ENCODE measurements around the gene NHLH1. TPM values are rescaled to one million over a fixed set of nuclear protein-coding genes. Genes with fewer than 3 reads are reported as not detected.

Gene NHLH1
- total RNA-seq, 3 donors from 2014 or later (not counting 1 experiment from before 2014, with no cell fraction given), result 0.13 to 0.16 TPM; not detected in 1

DNA sequence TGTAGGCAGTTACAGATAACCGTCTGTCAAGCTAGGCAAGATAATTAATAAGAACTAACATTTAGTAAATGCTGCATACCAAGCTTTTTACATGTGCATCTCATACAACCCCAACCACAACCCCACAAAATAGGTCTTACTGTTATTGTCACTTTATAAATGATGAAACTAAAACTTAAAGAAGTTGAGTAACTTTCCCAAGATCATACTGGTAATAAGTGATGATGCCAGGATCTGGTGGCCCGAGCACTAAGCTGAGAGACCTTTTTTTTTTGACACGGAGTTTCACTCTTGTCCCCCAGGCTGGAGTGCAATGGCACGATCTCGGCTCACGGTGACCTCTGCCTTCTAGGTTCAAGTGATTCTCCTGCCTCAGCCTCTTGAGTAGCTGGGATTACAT, 21.9 kb upstream of the NHLH1 start:
- Mint-ChIP-seq H3K4me3 (peak overlapping the region; percentile 100), H3K27me3 (ENCODE audit: low read depth in 2 of 2) (no peaks in the 10 kb centered on the region), H3K36me3 (peaks cover 9% of the 10 kb centered on the region), H3K4me1 (peaks cover 30 to 35% of the 10 kb centered on the region in 2 donors), H3K9me3 (no peaks in the 10 kb centered on the region), H3K27ac (peak overlapping the region; percentile 13 to 99)
- Histone ChIP-seq H3K27ac (ENCODE audit: low read length) (no peak overlapping the region), H3K4me1 (ENCODE audit: control insufficient read depth, insufficient read depth, low read length) (peaks cover 16% of the 10 kb centered on the region), H3K27me3 (ENCODE audit: control insufficient read depth, insufficient read depth, low read length) (no peaks in the 10 kb centered on the region), H3K4me3 (ENCODE audit: low read length) (no peak overlapping the region), H3K9me3 (ENCODE audit: control insufficient read depth, insufficient read depth, low read length) (no peaks in the 10 kb centered on the region), H3K36me3 (ENCODE audit: control insufficient read depth, insufficient read depth, low read length) (peaks cover 37% of the 10 kb centered on the region)
- intact Hi-C loops (cut with micrococcal nuclease), result no loop called here
- TF ChIP-seq, protein P1, sequence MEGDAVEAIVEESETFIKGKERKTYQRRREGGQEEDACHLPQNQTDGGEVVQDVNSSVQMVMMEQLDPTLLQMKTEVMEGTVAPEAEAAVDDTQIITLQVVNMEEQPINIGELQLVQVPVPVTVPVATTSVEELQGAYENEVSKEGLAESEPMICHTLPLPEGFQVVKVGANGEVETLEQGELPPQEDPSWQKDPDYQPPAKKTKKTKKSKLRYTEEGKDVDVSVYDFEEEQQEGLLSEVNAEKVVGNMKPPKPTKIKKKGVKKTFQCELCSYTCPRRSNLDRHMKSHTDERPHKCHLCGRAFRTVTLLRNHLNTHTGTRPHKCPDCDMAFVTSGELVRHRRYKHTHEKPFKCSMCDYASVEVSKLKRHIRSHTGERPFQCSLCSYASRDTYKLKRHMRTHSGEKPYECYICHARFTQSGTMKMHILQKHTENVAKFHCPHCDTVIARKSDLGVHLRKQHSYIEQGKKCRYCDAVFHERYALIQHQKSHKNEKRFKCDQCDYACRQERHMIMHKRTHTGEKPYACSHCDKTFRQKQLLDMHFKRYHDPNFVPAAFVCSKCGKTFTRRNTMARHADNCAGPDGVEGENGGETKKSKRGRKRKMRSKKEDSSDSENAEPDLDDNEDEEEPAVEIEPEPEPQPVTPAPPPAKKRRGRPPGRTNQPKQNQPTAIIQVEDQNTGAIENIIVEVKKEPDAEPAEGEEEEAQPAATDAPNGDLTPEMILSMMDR (IDR thresholded peaks at IDR 0.05), result no peak
- WGBS (ENCODE audit: insufficient coverage), result 98% methylated on average over 6 of the region's 6 CpGs
- ATAC-seq (no peak), DNase-seq (no peak)

DNA sequence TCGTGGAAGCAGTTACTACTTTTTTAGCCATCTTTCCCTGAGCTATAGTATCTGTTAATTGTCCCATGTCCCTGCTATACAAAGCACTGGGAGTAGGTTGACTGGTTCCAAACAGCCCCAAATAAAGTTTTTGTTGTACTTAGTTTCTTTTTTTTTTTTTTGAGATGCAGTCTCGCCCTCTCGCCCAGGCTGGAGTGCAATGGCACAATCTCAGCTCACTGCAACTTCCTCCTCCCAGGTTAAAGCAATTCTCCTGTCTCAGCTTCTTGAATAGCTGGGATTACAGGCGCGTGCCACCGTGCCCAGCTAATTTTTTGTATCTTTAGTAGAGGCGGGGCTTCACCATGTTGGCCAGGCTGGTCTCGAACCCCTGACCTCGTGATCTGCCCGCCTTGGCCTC, 20.4 kb upstream of the NHLH1 start:
- Histone ChIP-seq H3K4me3 (ENCODE audit: low read length) (no peak overlapping the region), H3K27ac (ENCODE audit: low read length) (peak overlapping the region; percentile 57), H3K9me3 (ENCODE audit: control insufficient read depth, insufficient read depth, low read length) (no peaks in the 10 kb centered on the region), H3K27me3 (ENCODE audit: control insufficient read depth, insufficient read depth, low read length) (no peaks in the 10 kb centered on the region), H3K4me1 (ENCODE audit: control insufficient read depth, insufficient read depth, low read length) (peaks cover 16% of the 10 kb centered on the region), H3K36me3 (ENCODE audit: control insufficient read depth, insufficient read depth, low read length) (peaks cover 45% of the 10 kb centered on the region)
- intact Hi-C loops (cut with micrococcal nuclease), result no loop called here
- Mint-ChIP-seq H3K4me3 (no peak overlapping the region), H3K9me3 (no peaks in the 10 kb centered on the region), H3K4me1 (peaks cover 22 to 28% of the 10 kb centered on the region in 2 donors), H3K27ac (peak overlapping the region in 1 of 2 donors; percentile 38), H3K36me3 (peaks cover 14% of the 10 kb centered on the region), H3K27me3 (ENCODE audit: low read depth in 2 of 2) (no peaks in the 10 kb centered on the region)
- TF ChIP-seq, protein P1 (IDR thresholded peaks at IDR 0.05), result no peak
- 83% methylated on average over 10 of the region's 10 CpGs for whole genome bisulfite sequencing (ENCODE audit: insufficient coverage)
- ATAC-seq (no peak), DNase-seq (no peak)

DNA sequence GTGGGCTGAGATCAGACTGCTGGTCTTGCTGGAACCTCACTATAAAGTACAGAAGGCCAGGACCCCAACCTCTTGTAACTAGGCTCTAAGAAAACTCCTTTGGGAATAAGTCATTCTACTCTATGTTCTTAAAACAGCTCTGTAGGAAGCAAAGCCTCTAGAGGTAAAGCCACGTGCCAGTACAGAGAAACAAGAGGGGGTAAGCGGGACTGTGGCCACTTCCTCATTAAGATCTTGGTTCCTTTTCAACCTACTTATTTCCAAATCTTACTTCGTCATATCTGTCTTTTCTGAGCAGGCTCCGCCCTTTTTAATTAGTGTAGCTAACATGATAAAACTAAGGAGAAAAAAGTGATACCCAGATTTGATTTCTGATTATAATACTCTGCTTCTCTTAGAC, 19.9 kb upstream of the NHLH1 start:
- H3K4me1 ChIP-seq (ENCODE audit: control insufficient read depth, insufficient read depth, low read length), result peaks cover 16% of the 10 kb centered on the region
- H3K9me3 Mint-ChIP-seq, result no peaks in the 10 kb centered on the region
- H3K27ac ChIP-seq (ENCODE audit: low read length), result peak overlapping the region; percentile 57
- H3K27ac Mint-ChIP-seq, result peak overlapping the region; percentile 38 to 48
- peaks cover 22 to 26% of the 10 kb centered on the region in 2 donors for H3K4me1 Mint-ChIP-seq
- DNase-seq (no peak), ATAC-seq (peak in 1 of 3 donors; percentile 31)
- H3K4me3 ChIP-seq (ENCODE audit: low read length), result no peak overlapping the region
- TF ChIP-seq, protein P1 (IDR thresholded peaks at IDR 0.05), result no peak
- H3K27me3 ChIP-seq (ENCODE audit: control insufficient read depth, insufficient read depth, low read length), result no peaks in the 10 kb centered on the region
- no peaks in the 10 kb centered on the region for H3K9me3 ChIP-seq (ENCODE audit: control insufficient read depth, insufficient read depth, low read length)
- no peaks in the 10 kb centered on the region for H3K27me3 Mint-ChIP-seq (ENCODE audit: low read depth in 2 of 2)
- H3K36me3 Mint-ChIP-seq, result peaks cover 15% of the 10 kb centered on the region
- H3K36me3 ChIP-seq (ENCODE audit: control insufficient read depth, insufficient read depth, low read length), result peaks cover 50% of the 10 kb centered on the region
- intact Hi-C loops (cut with micrococcal nuclease), result no loop called here
- no peak overlapping the region for H3K4me3 Mint-ChIP-seq
- 24% methylated on average over 3 of the region's 4 CpGs for WGBS (ENCODE audit: insufficient coverage)

DNA sequence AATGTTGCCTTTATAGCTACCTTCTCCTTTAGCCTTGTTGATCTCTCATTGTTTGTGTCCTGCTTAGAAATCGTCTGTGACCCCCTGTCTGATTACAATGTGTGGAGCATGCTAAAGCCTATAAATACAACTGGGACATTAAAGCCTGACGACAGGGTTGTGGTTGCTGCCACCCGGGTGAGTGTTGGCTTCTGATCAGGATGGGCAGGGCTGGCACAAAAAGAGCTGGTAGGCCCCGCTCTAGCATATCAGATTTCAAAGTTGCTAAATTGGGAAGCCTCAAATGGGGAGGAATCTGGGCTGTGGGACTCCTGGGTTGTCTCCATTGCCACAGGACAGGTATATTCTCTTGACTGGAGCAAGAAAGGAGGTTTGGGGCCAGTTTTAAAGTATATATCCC, 15.2 kb upstream of the NHLH1 start:
- H3K4me1 Mint-ChIP-seq, result peaks cover 0 to 4% of the 10 kb centered on the region in 2 donors
- Histone ChIP-seq H3K27me3 (ENCODE audit: control insufficient read depth, insufficient read depth, low read length) (no peaks in the 10 kb centered on the region), H3K9me3 (ENCODE audit: control insufficient read depth, insufficient read depth, low read length) (no peaks in the 10 kb centered on the region), H3K4me3 (ENCODE audit: low read length) (no peak overlapping the region), H3K36me3 (ENCODE audit: control insufficient read depth, insufficient read depth, low read length) (peaks cover 88% of the 10 kb centered on the region), H3K27ac (ENCODE audit: low read length) (no peak overlapping the region), H3K4me1 (ENCODE audit: control insufficient read depth, insufficient read depth, low read length) (peaks cover 3% of the 10 kb centered on the region)
- WGBS (ENCODE audit: insufficient coverage), result 91% methylated on average over 4 of the region's 4 CpGs
- no peaks in the 10 kb centered on the region for H3K27me3 Mint-ChIP-seq (ENCODE audit: low read depth in 2 of 2)
- TF ChIP-seq, protein P1 (IDR thresholded peaks at IDR 0.05), result no peak
- H3K36me3 Mint-ChIP-seq, result peaks cover 42% of the 10 kb centered on the region
- no peaks in the 10 kb centered on the region for H3K9me3 Mint-ChIP-seq
- no peak overlapping the region for H3K4me3 Mint-ChIP-seq
- DNase-seq (no peak), ATAC-seq (no peak)
- H3K27ac Mint-ChIP-seq, result no peak overlapping the region
- intact Hi-C loops (cut with micrococcal nuclease), result no loop called here
